ENCODE data around the gene TNIP2. TPM values are rescaled to one million over a fixed set of nuclear protein-coding genes. Genes with fewer than 3 reads are reported as not detected.

The TNIP2 gene
- total RNA-seq, 1 donor, result 41.9 TPM

DNA sequence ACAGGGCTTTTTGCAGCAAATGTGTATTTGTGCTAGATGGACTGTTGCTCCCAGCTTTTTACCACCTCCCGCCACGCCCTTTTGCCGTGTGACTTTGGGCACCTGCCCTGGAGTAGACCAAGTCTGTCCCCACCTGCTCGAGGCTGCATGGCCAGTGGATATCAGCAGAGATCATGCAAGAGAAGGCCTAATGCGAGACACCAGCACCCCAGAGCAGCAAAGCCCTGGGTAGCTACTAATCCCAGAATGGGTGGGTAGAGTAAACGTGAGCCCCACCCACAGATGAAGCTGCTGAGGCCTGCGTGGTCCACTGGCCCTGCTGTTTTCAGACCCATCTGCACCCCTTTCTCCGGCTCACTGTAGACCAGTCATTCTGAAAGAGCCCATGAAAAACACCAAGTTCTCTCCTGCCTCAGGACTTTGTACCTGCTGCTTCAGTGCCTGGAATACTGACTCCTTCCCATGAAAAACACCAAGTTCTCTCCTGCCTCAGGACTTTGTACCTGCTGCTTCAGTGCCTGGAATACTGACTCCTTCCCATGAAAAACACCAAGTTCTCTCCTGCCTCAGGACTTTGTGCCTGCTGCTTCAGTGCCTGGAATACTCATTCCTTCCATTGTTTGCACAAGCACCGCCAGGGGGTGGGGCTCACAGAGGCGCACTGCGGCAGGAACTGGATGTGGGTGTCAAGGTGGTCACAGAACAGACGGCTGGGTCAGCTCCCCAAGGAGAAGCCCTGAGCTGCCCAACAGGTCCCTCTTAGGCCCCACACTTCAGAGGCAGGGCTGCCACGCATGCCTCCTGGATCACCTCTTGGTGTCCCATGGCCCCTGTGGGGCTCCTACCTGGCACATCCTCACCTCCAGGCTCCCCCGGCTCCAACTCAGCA lies 5.1 kb upstream of the TNIP2 start:
- no peak overlapping the region for H3K4me3 ChIP-seq (ENCODE audit: low read depth, low read length)
- TF ChIP-seq, protein P1, sequence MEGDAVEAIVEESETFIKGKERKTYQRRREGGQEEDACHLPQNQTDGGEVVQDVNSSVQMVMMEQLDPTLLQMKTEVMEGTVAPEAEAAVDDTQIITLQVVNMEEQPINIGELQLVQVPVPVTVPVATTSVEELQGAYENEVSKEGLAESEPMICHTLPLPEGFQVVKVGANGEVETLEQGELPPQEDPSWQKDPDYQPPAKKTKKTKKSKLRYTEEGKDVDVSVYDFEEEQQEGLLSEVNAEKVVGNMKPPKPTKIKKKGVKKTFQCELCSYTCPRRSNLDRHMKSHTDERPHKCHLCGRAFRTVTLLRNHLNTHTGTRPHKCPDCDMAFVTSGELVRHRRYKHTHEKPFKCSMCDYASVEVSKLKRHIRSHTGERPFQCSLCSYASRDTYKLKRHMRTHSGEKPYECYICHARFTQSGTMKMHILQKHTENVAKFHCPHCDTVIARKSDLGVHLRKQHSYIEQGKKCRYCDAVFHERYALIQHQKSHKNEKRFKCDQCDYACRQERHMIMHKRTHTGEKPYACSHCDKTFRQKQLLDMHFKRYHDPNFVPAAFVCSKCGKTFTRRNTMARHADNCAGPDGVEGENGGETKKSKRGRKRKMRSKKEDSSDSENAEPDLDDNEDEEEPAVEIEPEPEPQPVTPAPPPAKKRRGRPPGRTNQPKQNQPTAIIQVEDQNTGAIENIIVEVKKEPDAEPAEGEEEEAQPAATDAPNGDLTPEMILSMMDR (IDR thresholded peaks at IDR 0.05; ENCODE audit: insufficient read depth, low read depth, low read length), result no peak
- no peak for DNase-seq (ENCODE audit: low read depth)

GRCh38 chr4:2757426-2757825 lies 1.3 kb upstream of the TNIP2 start:
- no peak overlapping the region for H3K4me3 ChIP-seq (ENCODE audit: low read depth, low read length)
- TF ChIP-seq, protein P1 (IDR thresholded peaks at IDR 0.05; ENCODE audit: insufficient read depth, low read depth, low read length), result no peak
- no peak for DNase-seq (ENCODE audit: low read depth)

DNA sequence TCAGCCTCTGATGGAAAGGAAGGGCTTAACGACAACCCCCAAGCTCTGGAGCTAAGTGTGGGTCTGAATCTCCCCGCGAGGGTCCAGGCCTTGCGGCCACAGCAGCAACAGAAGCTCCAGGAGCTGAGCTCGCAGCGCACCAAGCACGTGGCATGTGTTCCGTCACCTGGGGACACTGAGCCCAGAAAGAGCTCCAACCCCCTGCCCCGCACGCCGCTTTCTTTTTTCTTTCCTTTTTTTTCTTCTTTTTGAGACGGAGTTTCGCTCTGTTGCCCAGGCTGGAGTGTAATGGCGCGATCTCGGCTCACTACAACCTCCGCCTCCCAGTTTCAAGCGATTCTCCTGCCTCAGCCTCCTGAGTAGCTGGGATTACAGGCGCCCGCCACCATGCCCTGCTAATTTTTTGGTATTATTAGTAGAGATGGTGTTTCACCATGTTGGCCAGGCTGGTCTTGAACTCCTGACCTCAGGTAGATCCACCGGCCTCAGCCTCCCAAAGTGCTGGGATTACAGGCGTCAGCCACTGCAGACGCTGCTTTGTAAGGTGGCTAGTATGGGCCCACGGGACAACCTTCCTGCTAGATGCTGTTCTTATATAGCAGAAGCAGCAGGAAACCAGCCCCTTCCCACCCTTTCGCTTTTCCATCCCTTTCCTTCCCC lies 685 bp upstream of the TNIP2 start:
- TF ChIP-seq, protein P1 (IDR thresholded peaks at IDR 0.05; ENCODE audit: insufficient read depth, low read depth, low read length), result no peak
- DNase-seq (ENCODE audit: low read depth), result no peak

GRCh38 chr4:2754848-2755819 lies 1.0 kb downstream of the TNIP2 start:
- TF ChIP-seq, protein P1 (IDR thresholded peaks at IDR 0.05; ENCODE audit: insufficient read depth, low read depth, low read length), result no peak
- DNase-seq (ENCODE audit: low read depth), result no peak
- H3K4me3 ChIP-seq (ENCODE audit: low read depth, low read length), result peak overlapping the region; percentile 87

More for the DNA sequence above, 685 bp upstream of the TNIP2 start:
- peak overlapping the region; percentile 40 for H3K4me3 ChIP-seq (ENCODE audit: low read depth, low read length)

DNA sequence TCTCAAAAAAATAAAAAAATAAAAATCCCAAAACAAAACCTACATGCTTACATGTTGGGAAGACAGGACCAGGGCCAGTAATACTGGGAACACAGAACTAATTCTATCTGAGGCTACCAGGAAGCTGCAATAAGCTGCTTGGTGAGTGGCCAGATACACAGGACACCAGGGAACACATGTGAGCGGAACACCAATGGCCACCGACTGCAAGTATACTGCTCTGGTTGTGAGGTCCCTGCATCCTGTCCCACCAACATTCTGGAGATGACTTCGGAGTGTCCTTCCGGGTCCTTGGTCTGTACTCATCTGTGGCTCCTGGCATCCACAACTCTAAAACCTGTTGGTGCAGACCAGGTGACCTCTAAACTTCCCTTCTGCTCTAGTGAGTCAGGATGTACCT lies 2.7 kb downstream of the TNIP2 start:
- no peak overlapping the region for H3K4me3 ChIP-seq (ENCODE audit: low read depth, low read length)
- DNase-seq (ENCODE audit: low read depth), result no peak
- TF ChIP-seq, protein P1 (IDR thresholded peaks at IDR 0.05; ENCODE audit: insufficient read depth, low read depth, low read length), result no peak

All from fibroblast of villous mesenchyme (primary cell).